ENCODE data around the gene TYW1.
A peak's percentile ranks its signal among the peaks of the same experiment; 100 is the strongest.
"Not testable (repeated sequence)": the region's sequence is repeated elsewhere in the genome, so short reads cannot be mapped to it uniquely, and the experiment has no call there.

TYW1 gene

GRCh38 chr7:67192123-67192702 is 195.6 kb downstream of the TYW1 start:
- not testable (repeated sequence) for DNase-seq

- peak; percentile 95 for DNase-seq
Measured at GRCh38 chr7:67192889-67193613, 196.4 kb downstream of the TYW1 start.

- DNase-seq, result not testable (repeated sequence)
Measured at GRCh38 chr7:67196176-67196575, 199.5 kb downstream of the TYW1 start.

- DNase-seq, result not testable (repeated sequence)
Measured at GRCh38 chr7:67198865-67199526, 202.4 kb downstream of the TYW1 start.

- not testable (repeated sequence) for DNase-seq
Measured at GRCh38 chr7:67205772-67206171, 209.1 kb downstream of the TYW1 start.

- DNase-seq, result no peak
Measured at GRCh38 chr7:67206452-67206851, 209.8 kb downstream of the TYW1 start.

- not testable (repeated sequence) for DNase-seq
Measured at GRCh38 chr7:67208656-67209055, 212.0 kb downstream of the TYW1 start.

- no peak for DNase-seq
Measured at GRCh38 chr7:67209256-67209655, 212.6 kb downstream of the TYW1 start.

- no peak for DNase-seq
Measured at GRCh38 chr7:67210567-67210966, 213.9 kb downstream of the TYW1 start.

- not testable (repeated sequence) for DNase-seq
Measured at GRCh38 chr7:67211650-67212330, 215.2 kb downstream of the TYW1 start.

- not testable (repeated sequence) for DNase-seq
Measured at GRCh38 chr7:67213038-67213437, 216.4 kb downstream of the TYW1 start.

GRCh38 chr7:67223551-67223950 is 226.9 kb downstream of the TYW1 start:
- DNase-seq, result peak; percentile 24

GRCh38 chr7:67226340-67226907 is 229.8 kb downstream of the TYW1 start:
- not testable (repeated sequence) for DNase-seq

- DNase-seq, result not testable (repeated sequence)
Measured at GRCh38 chr7:67226967-67227366, 230.3 kb downstream of the TYW1 start.

- DNase-seq, result not testable (repeated sequence)
Measured at GRCh38 chr7:67229018-67229417, 232.4 kb downstream of the TYW1 start.

GRCh38 chr7:67230029-67230428 is 233.4 kb downstream of the TYW1 start:
- not testable (repeated sequence) for DNase-seq

GRCh38 chr7:67233506-67233905 is 236.9 kb downstream of the TYW1 start:
- not testable (repeated sequence) for DNase-seq

GRCh38 chr7:67236216-67236615 is 239.6 kb downstream of the TYW1 start:
- not testable (repeated sequence) for DNase-seq

- not testable (repeated sequence) for DNase-seq
Measured at GRCh38 chr7:67242871-67243270, 246.2 kb downstream of the TYW1 start.

GRCh38 chr7:67248364-67248763 is 251.7 kb downstream of the TYW1 start:
- DNase-seq, result not testable (repeated sequence)

- DNase-seq, result no peak
Measured at GRCh38 chr7:67251986-67252558, 255.4 kb downstream of the TYW1 start.

GRCh38 chr7:67255076-67255475 is 258.4 kb downstream of the TYW1 start:
- DNase-seq, result not testable (repeated sequence)

GRCh38 chr7:67257779-67258178 is 261.1 kb downstream of the TYW1 start:
- peak; percentile 20 for DNase-seq
